Mesothelial cell of epicardium (in vitro differentiated cells): Measurements from ENCODE around the gene MYEOV. TPM values are rescaled to one million over a fixed set of nuclear protein-coding genes. Genes with fewer than 3 reads are reported as not detected.

Source experiments
- DNase-seq, 2 experiments: peaks; one replicate each; pipeline ENCODE4 v3.0.0; 2021; ENCODE audit warnings: low spot score in 2 of 2; ENCODE audit not compliant: unreplicated experiment in 2 of 2
- H3K27ac Mint-ChIP-seq: 2 replicates; pipeline ENCODE4 v1.8.0; 2021; ENCODE audit warnings: mixed read lengths
- H3K27me3 Mint-ChIP-seq: 2 replicates; pipeline ENCODE4 v1.8.0; 2021; ENCODE audit warnings: low read depth, mixed read lengths
- H3K36me3 Mint-ChIP-seq: 2 replicates; pipeline ENCODE4 v1.8.0; 2021; ENCODE audit warnings: mixed read lengths
- H3K4me1 Mint-ChIP-seq: 2 replicates; pipeline ENCODE4 v1.8.0; 2021; ENCODE audit warnings: mixed read lengths
- H3K4me3 Mint-ChIP-seq: 2 replicates; pipeline ENCODE4 v1.8.0; 2021; ENCODE audit warnings: mild to moderate bottlenecking, moderate library complexity, mixed read lengths
- H3K9me3 Mint-ChIP-seq: 2 replicates; pipeline ENCODE4 v1.8.0; 2021; ENCODE audit warnings: mixed read lengths
- total RNA-seq: library from RNA; stranded (reverse); gene quantifications from 3 replicates; pipeline ENCODE4 v1.2.1, GENCODE V29; 2021
- TF ChIP-seq, protein P1 (sequence below): fragments of 200-600 bp; sonication (generic); IDR thresholded peaks from one replicate; pipeline ENCODE4 v1.5.0; 2021; ENCODE audit warnings: antibody characterized with exemption; ENCODE audit not compliant: unreplicated experiment

MYEOV gene
- total RNA-seq, 1 donor from 2014 or later, result 2.6 TPM

DNA sequence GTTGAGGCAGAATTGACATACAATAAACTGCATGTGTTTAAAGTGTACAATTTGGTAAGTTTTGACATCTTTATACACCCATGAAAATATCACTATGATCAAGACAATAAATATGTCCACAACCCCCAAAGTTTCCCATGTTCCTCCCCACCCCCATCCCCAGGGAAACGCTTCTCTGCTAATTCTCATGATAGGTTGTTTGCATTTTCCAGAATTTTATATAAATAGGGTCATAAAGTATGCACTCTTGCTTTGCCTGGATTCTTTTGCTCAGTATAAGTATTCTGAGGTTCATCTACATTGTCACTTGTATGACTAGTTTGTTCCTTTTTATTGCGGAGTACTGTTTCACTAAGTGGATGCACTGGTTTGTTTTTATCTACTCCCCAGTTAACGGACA is 35.6 kb downstream of the MYEOV start:
- Mint-ChIP-seq H3K9me3 (peaks cover 14% of the 10 kb centered on the region), H3K4me3 (no peak overlapping the region), H3K4me1 (no peaks in the 10 kb centered on the region), H3K36me3 (no peaks in the 10 kb centered on the region), H3K27me3 (no peaks in the 10 kb centered on the region), H3K27ac (no peak overlapping the region)
- no peak for DNase-seq
- TF ChIP-seq, protein P1, sequence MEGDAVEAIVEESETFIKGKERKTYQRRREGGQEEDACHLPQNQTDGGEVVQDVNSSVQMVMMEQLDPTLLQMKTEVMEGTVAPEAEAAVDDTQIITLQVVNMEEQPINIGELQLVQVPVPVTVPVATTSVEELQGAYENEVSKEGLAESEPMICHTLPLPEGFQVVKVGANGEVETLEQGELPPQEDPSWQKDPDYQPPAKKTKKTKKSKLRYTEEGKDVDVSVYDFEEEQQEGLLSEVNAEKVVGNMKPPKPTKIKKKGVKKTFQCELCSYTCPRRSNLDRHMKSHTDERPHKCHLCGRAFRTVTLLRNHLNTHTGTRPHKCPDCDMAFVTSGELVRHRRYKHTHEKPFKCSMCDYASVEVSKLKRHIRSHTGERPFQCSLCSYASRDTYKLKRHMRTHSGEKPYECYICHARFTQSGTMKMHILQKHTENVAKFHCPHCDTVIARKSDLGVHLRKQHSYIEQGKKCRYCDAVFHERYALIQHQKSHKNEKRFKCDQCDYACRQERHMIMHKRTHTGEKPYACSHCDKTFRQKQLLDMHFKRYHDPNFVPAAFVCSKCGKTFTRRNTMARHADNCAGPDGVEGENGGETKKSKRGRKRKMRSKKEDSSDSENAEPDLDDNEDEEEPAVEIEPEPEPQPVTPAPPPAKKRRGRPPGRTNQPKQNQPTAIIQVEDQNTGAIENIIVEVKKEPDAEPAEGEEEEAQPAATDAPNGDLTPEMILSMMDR, result no peak

GRCh38 chr11:69330330-69330729 is 36.4 kb downstream of the MYEOV start:
- no peak for DNase-seq
- TF ChIP-seq, protein P1, result no peak
- Mint-ChIP-seq H3K27ac (no peak overlapping the region), H3K4me3 (no peak overlapping the region), H3K4me1 (no peaks in the 10 kb centered on the region), H3K36me3 (no peaks in the 10 kb centered on the region), H3K27me3 (no peaks in the 10 kb centered on the region), H3K9me3 (peaks cover 14% of the 10 kb centered on the region)

GRCh38 chr11:69333149-69333710 is 39.3 kb downstream of the MYEOV start:
- Mint-ChIP-seq H3K27me3 (no peaks in the 10 kb centered on the region), H3K27ac (no peak overlapping the region), H3K4me1 (no peaks in the 10 kb centered on the region), H3K9me3 (peaks cover 14% of the 10 kb centered on the region), H3K36me3 (no peaks in the 10 kb centered on the region), H3K4me3 (no peak overlapping the region)
- TF ChIP-seq, protein P1, result no peak
- peak in 1 of 2 experiments; percentile 21 for DNase-seq

DNA sequence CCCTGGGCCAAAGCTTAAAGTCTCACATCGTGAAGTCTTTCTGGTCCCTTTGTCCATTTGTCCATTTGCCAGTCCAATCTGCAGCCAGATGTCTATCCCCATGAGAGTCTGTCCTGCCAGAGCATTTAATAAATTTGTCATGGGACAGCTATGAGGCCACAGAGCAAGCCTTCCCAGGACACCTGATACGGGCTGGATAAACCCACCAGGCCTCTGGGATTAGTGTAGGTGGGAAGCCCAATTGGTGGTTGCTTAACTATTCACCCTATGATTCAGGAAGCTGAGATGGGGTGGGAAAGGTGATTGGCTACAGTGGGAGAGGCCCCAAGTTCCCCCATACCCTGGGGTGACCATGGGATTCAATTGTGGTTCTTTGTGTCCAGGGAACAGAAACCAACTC is 39.9 kb downstream of the MYEOV start:
- Mint-ChIP-seq H3K4me1 (no peaks in the 10 kb centered on the region), H3K27ac (no peak overlapping the region), H3K36me3 (no peaks in the 10 kb centered on the region), H3K4me3 (no peak overlapping the region), H3K27me3 (no peaks in the 10 kb centered on the region), H3K9me3 (peaks cover 14% of the 10 kb centered on the region)
- TF ChIP-seq, protein P1, result no peak
- no peak for DNase-seq

DNA sequence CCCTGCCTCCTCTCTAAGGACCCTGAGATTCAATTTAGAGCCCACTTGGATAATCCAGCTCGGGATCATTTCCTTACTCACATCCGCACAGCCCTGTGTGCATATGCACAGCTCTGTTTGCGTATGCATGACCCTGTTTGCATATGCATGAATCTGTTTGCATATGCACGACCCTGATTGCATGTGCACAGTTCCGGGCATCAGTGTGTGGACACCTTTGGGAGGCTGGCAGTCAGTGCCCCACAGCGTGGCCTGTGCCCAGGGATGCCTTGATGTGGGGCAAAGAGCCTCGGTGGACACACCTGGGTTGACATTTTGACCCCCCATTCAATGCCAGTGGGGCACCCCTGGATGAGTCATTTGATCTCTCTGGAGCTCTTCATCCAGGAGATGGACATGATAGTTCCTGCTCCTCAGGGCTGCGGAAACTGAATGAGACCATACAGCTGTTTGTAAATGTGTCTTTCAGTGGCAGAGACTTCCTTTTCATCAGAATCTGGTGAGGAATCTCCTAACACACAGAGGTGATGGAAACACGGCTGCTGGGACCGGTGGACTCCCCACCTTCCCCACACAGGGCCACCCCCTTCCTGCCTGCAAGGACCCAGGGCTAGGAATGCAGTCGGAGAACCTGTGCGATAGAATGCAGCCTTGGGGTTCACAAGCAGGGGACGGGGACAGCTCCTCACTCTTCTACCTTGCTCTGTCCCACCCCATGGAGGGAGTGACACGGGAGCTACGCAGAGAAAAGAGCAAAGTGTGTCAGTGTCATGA is 41.2 kb downstream of the MYEOV start:
- Mint-ChIP-seq H3K27ac (no peak overlapping the region), H3K36me3 (no peaks in the 10 kb centered on the region), H3K4me3 (no peak overlapping the region), H3K27me3 (no peaks in the 10 kb centered on the region), H3K9me3 (peaks cover 17% of the 10 kb centered on the region), H3K4me1 (no peaks in the 10 kb centered on the region)
- peak in 1 of 2 experiments; percentile 29 for DNase-seq
- TF ChIP-seq, protein P1, result no peak
